DOHH2 (cell line): ENCODE results near the gene AIDA.

Experiments used
- H3F3A ChIP-seq: fragments of 200-600 bp; sonication (generic), shearing (Covaris generic); 2 replicates; pipeline ENCODE4 v1.6.0; 2016; ENCODE audit warnings: antibody characterized with exemption, mild to moderate bottlenecking; ENCODE audit not compliant: control insufficient read depth, insufficient read depth
- H3K27ac ChIP-seq: fragments of 200-600 bp; sonication (generic); 2 replicates; pipeline ENCODE4 v1.5.1; 2014; ENCODE audit warnings: low read depth, mild to moderate bottlenecking, low read length, moderate library complexity
- H3K27me3 ChIP-seq: fragments of 200-600 bp; sonication (generic); 2 replicates; pipeline ENCODE4 v1.6.1; 2014; ENCODE audit warnings: mild to moderate bottlenecking, low read length, mixed read lengths; ENCODE audit not compliant: control insufficient read depth
- H3K36me3 ChIP-seq: fragments of 200-600 bp; sonication (generic); 2 replicates; pipeline ENCODE4 v1.6.1; 2014; ENCODE audit warnings: mild to moderate bottlenecking, low read length, moderate library complexity, mixed read lengths; ENCODE audit not compliant: control insufficient read depth
- H3K4me1 ChIP-seq: fragments of 200-600 bp; sonication (generic); 2 replicates; pipeline ENCODE4 v1.6.1; 2014; ENCODE audit warnings: mild to moderate bottlenecking, low read length, mixed read lengths; ENCODE audit not compliant: control insufficient read depth
- H3K4me2 ChIP-seq: fragments of 200-600 bp; sonication (generic); 2 replicates; pipeline ENCODE4 v1.6.0; 2014; ENCODE audit warnings: mild to moderate bottlenecking, low read length, moderate library complexity
- H3K4me3 ChIP-seq: fragments of 200-600 bp; sonication (generic); 2 replicates; pipeline ENCODE4 v1.5.1; 2014; ENCODE audit warnings: mild to moderate bottlenecking, low read length, mixed read lengths
- H3K79me2 ChIP-seq: fragments of 200-600 bp; sonication (generic); 2 replicates; pipeline ENCODE4 v1.6.1; 2014; ENCODE audit warnings: mild to moderate bottlenecking, low read length, mixed read lengths; ENCODE audit not compliant: control insufficient read depth
- H3K9me2 ChIP-seq: fragments of 200-600 bp; sonication (generic); replicated peaks from 2 replicates; pipeline ENCODE4 v1.6.1; 2014; ENCODE audit warnings: mild to moderate bottlenecking, low read length, mixed read lengths; ENCODE audit not compliant: control insufficient read depth
- H3K9me3 ChIP-seq: fragments of 200-600 bp; sonication (generic); 2 replicates; pipeline ENCODE4 v1.6.1; 2014; ENCODE audit warnings: antibody characterized with exemption, low read length, mixed read lengths; ENCODE audit not compliant: control insufficient read depth, insufficient read depth
- H4K20me1 ChIP-seq: fragments of 200-600 bp; sonication (generic); 2 replicates; pipeline ENCODE4 v1.6.0; 2014; ENCODE audit warnings: low read depth, mild to moderate bottlenecking, antibody characterized with exemption, low read length, moderate library complexity; ENCODE audit not compliant: control insufficient read depth, insufficient read depth
- CTCF ChIP-seq: fragments of 200-600 bp; sonication (generic); IDR thresholded peaks from one replicate; pipeline ENCODE4 v1.5.1; 2014; ENCODE audit warnings: antibody characterized with exemption, mild to moderate bottlenecking, low read depth, low read length; ENCODE audit not compliant: poor library complexity, severe bottlenecking
- EZH2phosphoT487 ChIP-seq: fragments of 200-600 bp; sonication (generic); IDR thresholded peaks from 2 replicates; pipeline ENCODE4 v1.6.1; 2017; ENCODE audit warnings: borderline replicate concordance, mild to moderate bottlenecking, antibody characterized with exemption, low read length, moderate library complexity, mixed read lengths

AIDA gene

GRCh38 chr1:222739465-222739864 lies 27.2 kb upstream of the AIDA start:
- TF ChIP-seq EZH2phosphoT487 (no peak), CTCF (no peak)
- peak overlapping the region; percentile 15; the same call in 1 of the 2 replicates for H3K4me2 ChIP-seq
- H3K36me3 ChIP-seq, result peaks cover 12% of the 10 kb centered on the region
- no peaks in the 10 kb centered on the region for H3F3A ChIP-seq
- no peaks in the 10 kb centered on the region for H3K79me2 ChIP-seq
- no peaks in the 10 kb centered on the region for H3K9me3 ChIP-seq
- H3K27me3 ChIP-seq, result no peaks in the 10 kb centered on the region
- no peaks in the 10 kb centered on the region for H4K20me1 ChIP-seq
- H3K27ac ChIP-seq, result no peak overlapping the region
- no peaks in the 10 kb centered on the region for H3K9me2 ChIP-seq
- no peak overlapping the region for H3K4me3 ChIP-seq
- H3K4me1 ChIP-seq, result peaks cover 33% of the 10 kb centered on the region

GRCh38 chr1:222736972-222737371 lies 24.7 kb upstream of the AIDA start, which contains the start of gene FAM177B:
FAM177B (plus strand) TSS chr1:222737202; CDS start chr1:222746546, 9,344 bp downstream.
- no peaks in the 10 kb centered on the region for H3K79me2 ChIP-seq
- H3K27ac ChIP-seq, result no peak within 1 kb of the TSS
- H3K9me2 ChIP-seq, result no peaks in the 10 kb centered on the region
- H3K4me3 ChIP-seq, result no peak within 1 kb of the TSS
- no peaks in the 10 kb centered on the region for H3K9me3 ChIP-seq
- H3F3A ChIP-seq, result peaks cover 21% of the 10 kb centered on the region
- H3K4me1 ChIP-seq, result peaks cover 57% of the 10 kb centered on the region
- H3K36me3 ChIP-seq, result peaks cover 26% of the 10 kb centered on the region
- H3K27me3 ChIP-seq, result no peaks in the 10 kb centered on the region
- H3K4me2 ChIP-seq, result peak within 1 kb of the TSS; percentile 15
- TF ChIP-seq CTCF (no peak), EZH2phosphoT487 (no peak)
- H4K20me1 ChIP-seq, result no peaks in the 10 kb centered on the region

GRCh38 chr1:222736470-222736869 lies 24.2 kb upstream of the AIDA start:
- peaks cover 30% of the 10 kb centered on the region for H3K36me3 ChIP-seq
- H3K4me1 ChIP-seq, result peaks cover 61% of the 10 kb centered on the region
- no peaks in the 10 kb centered on the region for H3K79me2 ChIP-seq
- H3F3A ChIP-seq, result peaks cover 25% of the 10 kb centered on the region
- H3K27me3 ChIP-seq, result no peaks in the 10 kb centered on the region
- no peak overlapping the region for H3K27ac ChIP-seq
- H3K9me2 ChIP-seq, result no peaks in the 10 kb centered on the region
- H3K4me2 ChIP-seq, result no peak overlapping the region
- TF ChIP-seq CTCF (no peak), EZH2phosphoT487 (no peak)
- no peak overlapping the region for H3K4me3 ChIP-seq
- H3K9me3 ChIP-seq, result no peaks in the 10 kb centered on the region
- no peaks in the 10 kb centered on the region for H4K20me1 ChIP-seq
